K562 (cell line): ENCODE results near the gene TMEM39B. TPM values are rescaled to one million over a fixed set of nuclear protein-coding genes. Genes with fewer than 3 reads are reported as not detected.

Source experiments
- MYC ChIP-seq, 2 experiments: fragments of 250-450 bp in 1 of 2; sonication (Bioruptor Pico) in 1 of 2; IDR thresholded peaks; 2 replicates each; pipeline versions ENCODE4 v1.5.1 to v1.6.1; 2012 to 2021; ENCODE audit warnings: low read depth in 2 of 2, borderline replicate concordance in 1 of 2, improper control_type of control experiment in 1 of 2, low read length in 1 of 2, mild to moderate bottlenecking in 1 of 2, moderate library complexity in 1 of 2
- POLR3G ChIP-seq: IDR thresholded peaks from 2 replicates; pipeline ENCODE4 v1.6.1; 2011; ENCODE audit not compliant: insufficient read length, insufficient replicate concordance; ENCODE audit errors: extremely low read depth
- SFPQ ChIP-seq: fragments of 200-400 bp; formaldehyde crosslinking; IDR thresholded peaks from 2 replicates; pipeline ENCODE4 v1.6.1; 2017; ENCODE audit warnings: mild to moderate bottlenecking, low read depth, low read length, moderate library complexity
- THAP7 ChIP-seq: fragments of 250-450 bp; sonication (Bioruptor Pico); IDR thresholded peaks from 2 replicates; pipeline ENCODE4 v1.5.0; 2021
- ZKSCAN3 ChIP-seq: fragments of 250-450 bp; sonication (Bioruptor Pico); IDR thresholded peaks from 2 replicates; pipeline ENCODE4 v1.4.0; 2020
- polyA plus RNA-seq, 8 experiments: library from polyadenylated mRNA; depleted of rRNA in 4 of 8; stranded (reverse) in 5 of 8; unstranded in 3 of 8; fragments of >200 nt; fragmentation: Nextera tagmentation in 2 of 8; fragmentation: Illumina TruSeq in 1 of 8; extraction: Ambion mirVana in 2 of 8; extraction: Trizol in 1 of 8; gene quantifications; 2 replicates each; pipeline versions ENCODE4 v1.2.1 to v1.2.3, GENCODE V29; 2011 to 2014; ENCODE audit warnings: inconsistent platforms in 1 of 8, missing spikeins in 1 of 8
- total RNA-seq, 7 experiments: library from RNA; depleted of rRNA in 6 of 7; stranded (reverse); fragments of >200 nt in 6 of 7; fragmentation: Illumina TruSeq in 2 of 7; extraction: Trizol in 2 of 7; gene quantifications; 2 replicates each; pipeline versions ENCODE4 v1.2.1 to v1.2.3, GENCODE V29; 2011 to 2021; ENCODE audit warnings: low replicate concordance in 1 of 7
- TF ChIP-seq, protein P1 (sequence below), 2 experiments: fragments of 150-350 bp in 1 of 2; IDR thresholded peaks; 2 replicates each; pipeline ENCODE4 v1.6.1; 2012 to 2016; ENCODE audit warnings: low read depth in 2 of 2, low read length in 2 of 2, mild to moderate bottlenecking in 1 of 2, moderate library complexity in 1 of 2

Gene TMEM39B
- total and polyA plus RNA-seq, 9 of the 15 experiments (the other 6 are each of a cell fraction or from before 2014, with no cell fraction given) = 0.92 to 28.5 (median 9.7) TPM

- peak; percentile 8; the same call in 1 of the 2 replicates for TF ChIP-seq MYC (IDR thresholded peaks at IDR 0.05; ENCODE audit: low read depth, low read length)
- peak; percentile 73; the same call in 1 of the 2 replicates for TF ChIP-seq MYC (CRISPR knock-in tag; IDR thresholded peaks at IDR 0.05; ENCODE audit: borderline replicate concordance, low read depth)
- TF ChIP-seq, protein P1, sequence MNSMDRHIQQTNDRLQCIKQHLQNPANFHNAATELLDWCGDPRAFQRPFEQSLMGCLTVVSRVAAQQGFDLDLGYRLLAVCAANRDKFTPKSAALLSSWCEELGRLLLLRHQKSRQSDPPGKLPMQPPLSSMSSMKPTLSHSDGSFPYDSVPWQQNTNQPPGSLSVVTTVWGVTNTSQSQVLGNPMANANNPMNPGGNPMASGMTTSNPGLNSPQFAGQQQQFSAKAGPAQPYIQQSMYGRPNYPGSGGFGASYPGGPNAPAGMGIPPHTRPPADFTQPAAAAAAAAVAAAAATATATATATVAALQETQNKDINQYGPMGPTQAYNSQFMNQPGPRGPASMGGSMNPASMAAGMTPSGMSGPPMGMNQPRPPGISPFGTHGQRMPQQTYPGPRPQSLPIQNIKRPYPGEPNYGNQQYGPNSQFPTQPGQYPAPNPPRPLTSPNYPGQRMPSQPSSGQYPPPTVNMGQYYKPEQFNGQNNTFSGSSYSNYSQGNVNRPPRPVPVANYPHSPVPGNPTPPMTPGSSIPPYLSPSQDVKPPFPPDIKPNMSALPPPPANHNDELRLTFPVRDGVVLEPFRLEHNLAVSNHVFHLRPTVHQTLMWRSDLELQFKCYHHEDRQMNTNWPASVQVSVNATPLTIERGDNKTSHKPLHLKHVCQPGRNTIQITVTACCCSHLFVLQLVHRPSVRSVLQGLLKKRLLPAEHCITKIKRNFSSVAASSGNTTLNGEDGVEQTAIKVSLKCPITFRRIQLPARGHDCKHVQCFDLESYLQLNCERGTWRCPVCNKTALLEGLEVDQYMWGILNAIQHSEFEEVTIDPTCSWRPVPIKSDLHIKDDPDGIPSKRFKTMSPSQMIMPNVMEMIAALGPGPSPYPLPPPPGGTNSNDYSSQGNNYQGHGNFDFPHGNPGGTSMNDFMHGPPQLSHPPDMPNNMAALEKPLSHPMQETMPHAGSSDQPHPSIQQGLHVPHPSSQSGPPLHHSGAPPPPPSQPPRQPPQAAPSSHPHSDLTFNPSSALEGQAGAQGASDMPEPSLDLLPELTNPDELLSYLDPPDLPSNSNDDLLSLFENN (IDR thresholded peaks at IDR 0.05; ENCODE audit: low read depth in 2 of 2, low read length in 2 of 2) = no peak
- no peak for TF ChIP-seq THAP7 (CRISPR knock-in tag)
- TF ChIP-seq POLR3G = no peak
- TF ChIP-seq SFPQ = no peak
- TF ChIP-seq ZKSCAN3 (CRISPR knock-in tag) = no peak
Observed at GRCh38 chr1:32107742-32108661, 35.3 kb downstream of the TMEM39B start, which contains the start of gene KPNA6 (continued).
